HG03432 (cell line): Measurements from ENCODE around the gene COMT.
"Not testable (repeated sequence)": the region's sequence is repeated elsewhere in the genome, so short reads cannot be mapped to it uniquely, and the experiment has no call there.

Source experiments
- ATAC-seq: cut with Tn5 transposase; IDR thresholded peaks from one replicate; pipeline ENCODE4 v1.9.1; 2021; ENCODE audit warnings: mild to moderate bottlenecking, moderate library complexity; ENCODE audit not compliant: unreplicated experiment

Gene COMT

DNA sequence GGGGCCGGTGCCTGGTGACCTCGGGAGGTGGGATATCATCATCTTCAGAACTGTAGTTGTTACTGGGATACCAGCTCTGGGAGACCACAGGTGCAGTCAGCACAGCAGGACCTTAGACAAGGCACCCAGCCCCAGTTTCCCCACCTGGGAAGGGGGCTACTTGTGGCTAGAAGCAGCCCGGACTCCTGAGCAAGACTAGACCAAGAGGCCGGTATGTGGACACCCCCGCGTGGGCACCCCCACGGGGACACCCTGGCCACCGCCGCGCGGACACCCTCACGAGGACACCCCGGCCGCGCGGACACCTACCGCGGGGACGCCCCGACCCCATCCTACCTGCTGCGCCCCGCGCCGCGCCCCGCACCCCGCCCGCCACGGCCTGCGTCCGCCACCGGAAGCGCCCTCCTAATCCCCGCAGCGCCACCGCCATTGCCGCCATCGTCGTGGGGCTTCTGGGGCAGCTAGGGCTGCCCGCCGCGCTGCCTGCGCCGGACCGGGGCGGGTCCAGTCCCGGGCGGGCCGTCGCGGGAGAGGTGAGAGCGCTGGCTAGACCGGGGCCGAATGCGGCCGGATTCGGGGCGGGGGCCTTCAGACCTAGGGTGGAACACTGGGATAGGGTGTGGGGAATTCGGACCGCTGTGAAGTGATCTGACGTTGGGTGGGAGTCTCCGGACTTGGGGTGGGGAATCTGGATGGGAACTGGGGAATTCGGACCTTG is at the start of gene COMT, which contains the start of gene TXNRD2:
Gene COMT (plus strand): TSS at position 408 of the 718 bp plus-strand sequence. CDS start 20,755 bp downstream, outside the sequence.
Gene TXNRD2 (minus strand): TSS at position 454 of the 718 bp plus-strand sequence. CDS start 15 bp downstream, at position 439.
- ATAC-seq: peak; percentile 62

DNA sequence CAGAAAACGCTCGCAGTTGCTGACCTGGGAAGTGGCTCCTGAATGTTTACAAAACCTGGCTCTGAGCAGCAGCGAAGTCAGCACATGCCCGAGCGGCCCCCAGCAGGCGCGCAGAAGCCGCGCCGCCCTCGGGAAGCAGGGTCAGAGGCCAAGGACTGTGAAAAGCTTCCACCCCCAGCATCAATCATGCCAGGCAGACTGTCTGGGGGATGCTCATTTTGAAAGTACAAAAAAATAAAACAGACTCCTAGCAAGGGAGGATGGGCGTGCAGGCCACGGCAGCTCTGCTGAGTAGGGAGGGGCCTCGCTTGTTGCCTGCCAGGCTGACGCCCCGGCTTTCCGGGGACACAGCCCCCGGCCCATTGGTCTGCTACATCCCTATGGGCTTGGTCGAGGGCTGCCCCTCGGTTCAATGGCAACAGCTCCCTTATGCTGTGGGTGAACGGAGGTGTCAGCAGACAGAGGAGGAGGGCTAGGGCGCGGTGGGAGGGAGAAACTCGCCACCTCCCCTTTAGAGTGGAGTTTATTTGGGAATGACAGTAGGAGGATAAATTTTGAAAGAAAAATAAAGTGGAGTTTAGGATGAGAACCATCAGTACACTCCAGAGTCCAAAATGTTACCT is 49.2 kb upstream of the COMT start:
- ATAC-seq: no peak

DNA sequence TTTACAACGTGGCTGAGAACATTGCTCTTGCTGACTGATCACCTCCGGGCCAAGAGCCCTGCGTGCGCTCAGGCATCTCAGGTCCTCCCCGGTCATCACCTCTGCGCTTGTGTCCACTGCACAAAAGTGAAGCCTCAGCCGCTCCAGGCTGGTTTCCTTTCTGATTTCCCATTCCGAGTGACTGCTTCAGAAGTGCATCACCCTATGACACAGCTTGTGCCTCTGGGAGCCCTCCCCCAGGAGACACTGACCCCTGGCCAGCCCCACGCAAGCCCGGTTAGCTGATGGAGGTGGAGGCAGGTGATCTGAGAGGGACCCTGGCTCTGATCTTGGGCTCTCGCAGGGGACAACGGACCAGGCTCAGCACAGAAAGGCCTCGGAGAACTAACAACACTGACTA is 48.6 kb upstream of the COMT start:
- no peak for ATAC-seq

DNA sequence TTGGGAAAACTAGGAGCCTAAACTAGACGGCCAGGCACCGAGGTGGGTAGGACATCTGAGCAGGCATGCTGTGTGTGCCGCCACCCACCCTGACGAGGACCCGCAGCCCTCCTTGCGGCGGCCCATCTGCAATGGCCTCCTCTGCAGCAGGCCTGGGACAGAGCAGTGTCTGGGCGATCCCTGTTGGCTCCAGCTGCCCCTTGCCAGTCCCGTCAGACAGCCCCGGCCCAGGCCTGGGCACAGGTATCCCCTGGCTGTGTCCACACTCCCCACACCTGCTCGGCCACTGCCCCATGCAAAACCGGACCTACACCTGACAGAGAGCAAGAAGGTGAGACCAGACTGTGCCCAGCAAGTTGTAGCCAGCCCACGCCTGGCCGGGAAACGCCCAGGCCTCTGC is 48.2 kb upstream of the COMT start:
- no peak for ATAC-seq

DNA sequence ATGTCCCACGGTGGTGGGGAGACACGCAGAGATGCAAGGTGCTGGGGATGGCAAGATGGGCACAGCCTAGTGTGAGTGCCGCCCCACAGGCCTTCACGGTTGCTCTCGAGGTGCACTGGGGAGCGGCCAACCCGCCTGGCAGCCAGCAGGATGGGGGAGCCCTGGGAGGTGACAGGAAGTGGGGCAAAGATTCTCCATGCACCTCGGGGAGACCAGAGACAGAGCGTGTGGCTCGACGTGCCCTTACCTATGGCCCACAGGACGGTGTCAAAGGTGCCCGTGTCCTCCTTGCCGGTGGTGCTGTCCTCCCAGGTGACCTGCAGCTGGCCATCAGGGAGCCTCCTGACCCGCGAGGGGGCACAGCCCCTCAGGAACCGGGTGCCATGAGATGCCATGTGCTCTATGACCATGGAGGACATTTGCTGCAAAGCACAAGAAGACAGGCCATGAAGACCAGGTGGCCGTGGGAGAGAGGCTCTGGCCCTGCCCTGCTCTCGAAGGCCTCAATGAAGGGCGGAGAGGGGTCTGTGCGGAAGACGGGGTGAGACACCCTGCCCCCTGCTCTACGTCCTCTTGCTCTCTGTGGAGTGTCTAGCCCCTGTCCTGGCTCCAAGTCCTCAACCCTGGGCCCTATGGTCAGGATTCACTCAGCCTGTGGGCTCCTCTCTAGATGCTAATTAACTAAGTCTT is 46.3 kb upstream of the COMT start:
- ATAC-seq: no peak

DNA sequence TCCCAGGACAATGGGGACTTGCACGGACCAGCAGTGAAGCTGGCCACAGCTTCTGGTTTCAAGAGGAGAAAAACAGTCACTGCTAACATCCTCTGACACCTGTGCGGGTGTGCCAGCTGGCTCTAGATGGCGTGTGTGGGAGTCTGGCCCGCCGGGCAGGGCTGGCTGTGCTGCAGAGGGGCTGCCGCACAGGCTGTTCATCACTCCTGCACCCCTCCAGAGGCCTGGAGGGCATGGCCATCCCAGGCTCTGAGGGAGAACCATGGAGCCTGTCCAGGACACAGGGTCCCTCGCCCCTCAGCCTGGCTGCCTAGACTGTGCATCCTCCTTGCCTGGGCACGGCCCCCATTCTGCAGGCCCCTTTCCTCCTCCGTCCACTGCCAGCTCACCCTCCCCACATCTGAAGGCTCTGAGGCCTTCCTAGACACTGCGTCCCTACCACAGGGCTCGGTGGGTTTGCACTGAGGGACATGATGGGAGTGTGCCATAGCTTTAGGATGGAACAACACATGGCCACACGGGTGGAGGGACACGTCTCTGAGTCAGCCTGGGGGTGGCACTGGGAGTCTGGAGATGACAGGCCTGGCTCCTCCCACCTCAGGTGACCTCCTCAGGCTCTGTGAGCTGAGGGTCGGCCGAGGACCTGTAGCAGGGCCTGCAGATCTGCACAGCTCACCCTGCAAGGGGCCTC is 44.8 kb upstream of the COMT start:
- ATAC-seq: no peak

DNA sequence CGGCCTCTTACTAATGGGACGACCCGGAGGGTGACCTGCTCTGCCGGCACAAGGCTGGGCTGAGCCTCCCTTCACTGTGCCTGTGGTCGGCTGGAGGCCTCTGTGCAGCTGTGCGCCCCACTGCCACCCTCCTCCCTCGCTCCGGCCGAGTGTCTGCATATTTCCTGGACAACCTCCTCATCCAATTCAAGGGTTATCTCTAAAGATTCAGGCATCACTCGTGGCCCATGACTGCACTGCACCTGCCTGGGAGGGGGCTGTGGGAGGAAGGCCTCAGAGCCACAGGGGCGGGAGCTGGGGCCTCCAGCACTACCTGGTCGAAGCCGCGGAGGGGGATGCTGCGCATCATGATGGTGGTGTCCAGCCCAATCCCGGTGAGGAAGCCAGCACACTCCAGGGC is 43.8 kb upstream of the COMT start:
- ATAC-seq: no peak

DNA sequence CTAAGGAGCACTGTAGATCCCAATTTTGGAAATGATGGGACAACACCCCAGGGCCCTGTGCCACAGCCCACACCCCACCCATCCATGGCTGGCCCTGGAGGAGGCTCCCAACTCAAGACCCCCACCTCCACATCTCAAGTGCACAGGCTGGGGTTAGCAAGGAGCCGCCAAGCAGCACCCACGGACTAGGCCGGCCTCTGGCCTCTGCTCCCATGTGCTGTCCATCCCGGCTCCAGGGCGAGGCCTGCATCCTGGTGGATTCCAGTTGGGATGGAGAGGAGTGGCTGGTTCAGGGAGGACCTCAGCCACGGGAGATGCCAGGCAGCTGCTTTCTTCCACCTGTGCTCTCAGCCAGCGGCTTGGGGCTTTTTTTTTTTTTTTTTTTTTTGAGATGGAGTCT is 43.4 kb upstream of the COMT start:
- ATAC-seq: no peak

DNA sequence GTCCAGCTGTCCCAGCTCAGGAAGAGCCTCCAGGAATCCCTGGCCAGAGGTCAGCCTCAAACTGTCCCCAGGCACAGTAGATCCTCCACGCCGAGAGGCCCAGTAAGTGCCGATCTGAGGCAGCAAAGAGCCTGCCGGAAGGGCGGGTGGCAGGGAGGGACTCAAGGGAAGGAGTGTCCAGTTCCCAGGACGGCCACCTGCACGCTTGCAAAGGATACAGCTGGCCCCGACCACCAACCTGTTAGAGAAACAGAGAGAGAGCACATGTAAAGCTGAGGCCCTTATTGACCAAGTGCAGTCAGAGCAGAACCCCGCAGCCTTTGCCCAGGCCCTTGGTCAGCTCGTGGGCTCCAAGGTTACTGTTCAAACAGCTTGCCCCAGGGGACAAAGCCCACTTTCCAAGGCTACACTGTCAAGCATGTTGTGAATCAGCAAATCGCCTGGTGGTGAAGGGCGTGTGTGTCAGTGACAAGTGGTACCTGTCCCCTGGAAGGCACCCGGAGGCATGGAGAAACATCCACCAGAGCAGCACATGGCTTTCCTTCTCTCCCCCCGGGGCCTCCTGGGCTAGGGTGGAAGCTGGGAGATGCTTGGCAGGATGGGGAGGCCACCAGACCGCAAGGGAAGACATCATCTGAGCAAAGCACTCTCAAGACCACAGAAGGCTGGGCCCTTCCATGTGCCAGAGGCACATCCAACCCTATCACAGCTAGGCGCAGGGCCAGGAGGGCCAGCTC is 42.6 kb upstream of the COMT start:
- ATAC-seq: no peak

DNA sequence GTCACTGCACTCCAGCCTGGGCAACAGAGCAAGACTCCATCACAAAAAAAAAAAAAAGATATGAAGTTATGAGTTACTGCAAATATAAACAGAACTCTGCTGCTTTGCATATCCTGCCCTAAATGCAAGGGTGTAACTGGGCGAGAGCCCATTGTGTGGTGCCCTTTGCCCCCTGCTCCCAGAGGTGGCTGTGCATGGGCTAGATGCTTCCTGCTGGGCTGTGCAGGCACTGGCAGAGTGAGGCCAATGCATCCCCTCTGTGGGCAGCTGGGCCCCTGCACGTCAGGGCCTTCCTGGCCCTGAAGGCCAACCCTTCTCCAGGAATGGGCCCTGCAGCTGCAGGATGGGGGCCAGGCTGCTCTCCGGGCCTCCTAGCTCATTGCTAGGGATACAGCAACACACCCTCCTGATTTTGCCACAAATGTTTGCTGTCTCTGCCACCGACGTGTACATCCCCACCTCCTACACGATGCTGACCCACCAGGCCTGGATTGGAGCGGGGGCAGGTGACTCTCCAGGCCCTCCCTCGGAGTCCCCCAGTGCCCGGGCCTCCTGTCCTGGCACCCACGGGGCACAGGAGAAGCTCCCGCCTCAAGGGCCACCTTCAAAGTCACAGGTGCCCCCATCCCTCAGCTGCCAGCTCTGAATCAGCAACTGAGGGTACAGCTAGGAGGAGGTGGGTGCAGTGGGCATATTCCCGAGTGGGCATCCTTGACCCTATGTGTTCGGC is 40.7 kb upstream of the COMT start:
- ATAC-seq: no peak

DNA sequence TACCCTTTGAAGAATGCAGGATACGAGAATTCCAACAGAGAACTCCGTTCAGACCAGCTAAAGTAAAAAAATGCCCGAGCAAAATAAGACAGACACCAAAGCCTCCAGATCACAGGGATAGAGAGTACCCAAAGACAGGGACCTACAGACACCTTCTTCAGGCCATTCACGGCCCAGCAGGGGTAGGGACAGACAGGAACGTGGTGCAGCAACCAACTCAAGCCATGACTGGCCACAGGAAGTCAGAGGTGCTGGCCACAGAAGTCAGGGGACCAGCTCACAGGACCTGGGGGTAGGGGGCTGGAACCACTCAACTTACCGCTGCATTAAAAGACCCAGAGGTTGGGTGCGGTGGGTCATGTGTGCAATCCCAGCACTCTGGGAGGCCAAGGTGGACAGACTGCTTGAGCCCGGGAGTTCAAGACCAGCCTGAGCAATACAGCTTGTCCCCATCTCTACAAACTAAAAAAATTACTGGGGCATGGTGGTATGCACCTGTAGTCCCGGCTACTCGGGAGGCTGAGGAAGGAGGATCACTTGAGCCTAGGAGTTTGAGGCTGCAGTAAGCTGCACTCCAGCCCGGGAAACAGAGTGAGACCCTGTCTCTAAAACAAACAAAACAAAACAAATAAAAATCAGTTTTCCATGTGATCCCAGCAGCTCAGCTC is 39.9 kb upstream of the COMT start:
- ATAC-seq: no peak

DNA sequence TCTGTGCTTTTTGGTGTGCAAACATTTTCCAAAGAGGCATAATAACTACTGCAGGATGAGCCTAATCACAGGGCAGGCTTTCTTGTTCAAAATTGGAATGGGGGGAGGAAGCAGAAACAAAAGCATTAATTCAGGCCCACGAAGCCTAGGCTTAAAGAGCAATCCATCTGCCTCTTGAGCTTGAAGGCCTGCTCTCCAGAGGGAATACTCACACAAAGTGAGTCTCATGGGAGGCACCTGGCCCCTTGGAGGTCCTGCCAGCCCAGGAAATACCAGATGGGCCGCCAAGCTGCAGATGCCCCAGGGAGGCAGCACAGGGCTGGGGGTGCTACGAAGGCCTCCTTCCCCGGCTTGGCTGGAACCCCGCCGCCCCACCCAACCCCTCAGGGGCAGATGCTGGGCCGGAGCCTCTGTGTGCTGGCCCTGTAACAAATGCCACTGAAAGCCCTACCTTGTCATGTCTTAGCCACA is 39.3 kb upstream of the COMT start:
- ATAC-seq: no peak

DNA sequence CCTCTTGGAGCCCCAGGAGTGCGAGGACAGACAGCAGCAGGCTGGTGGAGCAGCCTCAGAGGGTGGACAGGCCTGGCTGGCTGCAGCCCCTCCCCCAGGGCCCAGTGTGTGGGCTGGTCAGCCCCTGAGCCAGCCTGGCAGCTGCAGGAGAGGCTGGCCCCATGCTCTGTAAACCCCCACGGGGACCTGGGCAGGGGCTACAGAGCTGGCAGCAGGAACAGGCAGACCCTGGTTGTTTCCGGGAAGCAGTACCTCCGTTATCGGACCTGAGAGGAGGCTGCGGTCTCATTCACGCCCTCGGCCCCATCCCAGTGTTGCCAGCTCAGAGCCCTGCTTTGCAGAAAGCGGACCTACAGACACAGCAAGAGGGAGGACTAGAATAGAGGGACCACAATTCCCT is 38.5 kb upstream of the COMT start:
- no peak for ATAC-seq

DNA sequence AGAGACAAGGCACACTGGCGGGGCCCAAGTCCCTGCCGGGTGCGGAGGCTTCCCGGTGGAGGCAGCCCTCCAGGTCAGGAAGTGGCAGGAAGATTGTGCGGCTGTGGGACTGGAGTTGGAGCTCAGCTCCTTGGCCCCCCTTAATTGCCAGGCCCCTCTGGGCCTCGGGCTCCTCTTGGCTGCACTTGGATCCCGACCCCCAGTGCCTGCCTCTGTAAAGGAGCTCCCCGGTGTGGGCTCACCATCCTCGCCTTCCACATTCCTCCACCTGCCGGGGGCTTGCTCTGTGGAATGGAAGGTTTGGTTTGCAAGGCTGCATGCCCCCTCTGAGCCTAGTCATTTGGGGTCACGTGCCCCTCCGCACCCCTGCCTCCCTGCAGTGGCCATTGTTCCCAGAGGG is 38.1 kb upstream of the COMT start:
- no peak for ATAC-seq

DNA sequence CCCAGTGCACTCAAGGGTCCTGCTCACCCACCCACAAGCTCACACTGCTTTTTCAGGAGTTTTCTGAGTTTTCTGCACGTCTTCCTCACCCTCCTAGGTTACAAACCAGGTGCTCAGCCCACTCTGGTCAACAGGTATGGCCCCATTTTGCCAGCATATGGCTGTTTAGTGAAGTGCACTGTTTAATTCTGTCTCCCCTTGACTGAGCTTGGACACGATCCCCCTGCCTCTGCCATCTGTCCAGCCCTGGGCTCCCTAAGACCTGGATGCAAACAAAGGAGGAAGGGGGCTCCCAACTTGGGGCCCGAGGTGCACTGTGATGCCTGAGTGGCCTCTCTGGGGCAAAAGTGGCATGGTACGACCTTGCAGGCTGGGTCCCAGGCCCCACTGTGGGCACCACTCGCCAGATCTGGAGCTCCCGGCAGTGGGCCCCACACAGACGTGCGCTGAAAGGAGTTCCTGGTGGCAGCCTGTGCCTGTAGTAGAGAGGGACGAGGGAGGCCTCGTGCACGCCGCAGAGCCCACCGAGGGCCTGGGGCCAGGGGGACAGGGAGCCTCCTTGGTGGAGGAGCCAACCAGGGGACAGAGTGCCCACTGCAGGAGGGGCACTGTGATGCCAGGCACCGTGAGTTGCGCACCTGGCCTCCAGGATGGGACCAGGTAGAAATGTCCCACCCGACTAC is 37.3 kb upstream of the COMT start:
- ATAC-seq: no peak

DNA sequence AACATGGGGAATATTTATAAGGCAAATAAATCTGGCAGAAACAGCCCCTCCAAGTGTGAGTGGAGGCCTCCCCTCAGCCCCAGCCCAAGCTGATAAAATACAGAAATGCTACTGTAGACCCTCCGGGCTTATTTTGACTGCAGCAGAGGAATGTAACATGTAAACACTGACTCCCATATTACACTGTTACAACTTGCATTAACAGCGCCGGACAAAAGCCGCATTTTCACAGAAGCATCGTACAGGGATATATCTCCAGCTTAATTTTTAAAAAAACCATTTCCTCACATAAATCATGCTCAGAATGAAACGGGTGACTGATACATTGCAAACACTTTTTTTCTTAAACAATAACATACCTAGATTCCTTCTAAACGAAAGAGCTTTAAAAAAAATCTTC is 36.6 kb upstream of the COMT start:
- no peak for ATAC-seq

DNA sequence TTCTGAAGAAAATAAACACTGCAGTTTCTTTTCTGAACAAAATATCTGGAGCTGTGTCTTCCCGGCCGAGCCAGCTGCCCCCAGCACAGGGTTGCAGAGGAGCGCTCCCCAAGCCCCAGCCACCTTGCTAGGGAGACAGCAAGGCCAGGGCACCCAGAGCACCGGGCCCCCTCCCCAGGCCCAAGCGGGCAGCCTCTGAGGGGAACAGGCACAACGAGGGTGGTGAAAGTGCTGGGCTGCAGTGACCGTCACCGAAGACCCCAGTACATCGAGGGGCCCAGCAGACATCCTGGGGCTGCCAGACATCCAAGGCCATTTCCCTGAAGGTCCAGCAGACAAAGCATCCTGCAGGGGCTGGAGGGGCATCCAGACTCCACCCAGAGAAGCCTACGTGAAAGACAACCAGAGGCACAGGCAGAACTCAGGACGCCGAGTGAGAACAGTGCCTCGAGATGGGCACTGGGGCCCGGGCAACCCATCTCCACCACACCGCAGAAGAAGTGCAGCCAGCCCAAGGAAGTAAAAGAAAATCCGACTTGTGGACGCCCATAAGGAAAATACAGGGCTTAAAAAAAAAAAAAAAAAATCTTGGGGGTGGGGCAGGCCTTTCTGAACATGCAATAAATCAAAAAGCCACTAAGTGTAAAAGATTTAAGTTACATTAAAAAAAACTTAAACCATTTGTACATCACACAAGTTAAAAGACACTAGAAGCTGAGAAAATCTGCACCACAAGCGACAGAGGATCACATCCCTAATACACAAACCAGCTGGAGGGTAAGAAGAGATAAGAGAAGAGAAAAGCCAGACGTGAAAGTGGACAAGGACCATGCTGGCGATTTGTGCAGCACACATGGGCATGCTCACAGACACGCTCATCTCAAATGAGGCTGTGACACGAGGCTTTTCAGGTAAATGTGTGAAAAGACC is 36.0 kb upstream of the COMT start:
- ATAC-seq: no peak

DNA sequence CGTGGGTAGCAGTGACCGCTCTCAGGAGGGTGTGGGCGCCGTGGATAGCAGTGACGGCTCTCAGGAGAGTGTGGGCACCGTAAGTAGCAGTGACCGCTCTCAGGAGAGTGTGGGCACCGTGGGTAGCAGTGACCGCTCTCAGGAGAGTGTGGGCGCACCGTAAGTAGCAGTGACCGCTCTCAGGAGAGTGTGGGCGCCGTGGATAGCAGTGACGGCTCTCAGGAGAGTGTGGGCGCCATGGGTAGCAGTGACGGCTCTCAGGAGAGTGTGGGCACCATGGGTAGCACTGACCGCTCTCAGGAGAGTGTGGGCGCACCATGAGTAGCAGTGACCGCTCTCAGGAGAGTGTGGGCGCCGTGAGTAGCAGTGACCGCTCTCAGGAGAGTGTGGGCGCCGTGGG is 34.7 kb upstream of the COMT start:
- ATAC-seq: not testable (repeated sequence)
